Activated CD8-positive, alpha-beta memory T cell treated with anti-CD3 and anti-CD28 coated beads, Interleukin-2, amount 50 U/mL, for 1 hour (primary cell): ENCODE data around the gene FCSK.
"Not testable (repeated sequence)": the region's sequence is repeated elsewhere in the genome, so short reads cannot be mapped to it uniquely, and the experiment has no call there.

Experiments
- DNase-seq: peaks from one replicate; pipeline ENCODE4 v3.0.0-alpha.2; 2020; ENCODE audit errors: extremely low read depth

Gene FCSK

DNA sequence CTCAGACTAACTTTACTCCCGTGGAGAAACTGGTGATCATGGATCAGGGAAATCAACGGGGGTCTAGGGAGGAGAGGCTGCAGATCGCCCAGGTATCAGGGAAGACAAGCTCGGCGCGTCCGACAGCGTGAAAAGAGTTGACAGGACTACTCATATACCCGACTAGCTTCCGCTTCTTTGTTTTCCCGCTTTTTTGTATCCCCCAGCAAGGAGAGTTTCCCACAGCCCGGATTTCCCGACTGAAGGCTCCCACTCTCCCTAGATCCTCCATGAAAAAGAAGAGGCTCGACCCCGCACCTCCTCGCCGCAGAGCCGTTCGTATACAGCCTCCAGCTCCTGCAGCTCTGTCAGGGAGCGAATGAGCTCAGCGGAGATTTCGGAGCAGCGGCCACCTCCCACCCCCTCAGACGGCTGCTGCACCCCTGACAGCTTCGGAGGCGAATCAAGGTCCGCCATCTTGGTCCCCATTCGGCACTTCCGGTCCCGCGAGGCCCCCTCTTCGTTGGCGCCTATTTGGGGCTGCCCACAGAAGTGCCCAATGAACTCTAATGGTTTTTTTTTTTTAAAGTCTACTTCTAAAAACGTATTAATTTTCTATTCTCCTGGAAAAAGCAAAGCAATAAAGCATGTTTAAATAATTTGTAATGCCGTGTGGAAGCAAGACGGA lies 68.8 kb downstream of the FCSK start, which contains the start of gene COG4:
Gene COG4 (minus strand): TSS at position 479 of the 667 bp plus-strand sequence. CDS start 11 bp downstream, at position 468.
- peak; percentile 77 for DNase-seq

DNA sequence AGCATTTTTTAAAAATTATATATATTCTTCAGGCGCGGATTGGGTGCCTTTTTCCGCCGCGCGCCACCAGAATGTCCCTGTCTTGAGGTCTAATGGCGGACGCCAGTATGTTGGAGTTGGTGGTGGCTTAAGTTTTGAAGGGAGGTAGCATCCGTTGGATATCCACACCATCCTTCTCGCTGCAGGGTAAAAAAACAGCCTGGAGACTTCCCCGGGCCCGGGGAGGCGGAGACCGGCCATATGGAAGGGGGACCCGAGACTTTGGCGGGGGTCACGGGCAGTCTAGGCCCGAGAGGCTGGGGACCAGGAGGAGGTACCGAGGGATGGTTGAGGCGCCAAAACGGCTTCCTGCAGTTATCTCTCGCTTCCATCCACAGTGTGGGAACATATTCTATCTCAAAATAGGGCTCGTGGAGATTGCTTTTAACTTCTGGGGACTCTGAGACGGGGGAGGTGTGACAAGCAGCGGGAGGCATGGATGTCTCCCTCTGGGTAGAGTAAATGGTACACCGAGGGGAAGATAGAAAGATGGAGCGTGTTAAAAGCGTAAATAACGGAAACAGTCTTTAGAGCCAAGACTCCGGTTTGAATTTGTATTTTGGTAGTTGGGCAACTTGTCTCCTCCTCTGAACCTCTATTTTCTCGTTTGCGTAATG lies 69.5 kb downstream of the FCSK start, which contains the start of gene SF3B3:
Gene SF3B3 (plus strand): TSS at position 74 of the 656 bp plus-strand sequence. CDS start 2,841 bp downstream, outside the sequence.
- DNase-seq: peak; percentile 46

DNA sequence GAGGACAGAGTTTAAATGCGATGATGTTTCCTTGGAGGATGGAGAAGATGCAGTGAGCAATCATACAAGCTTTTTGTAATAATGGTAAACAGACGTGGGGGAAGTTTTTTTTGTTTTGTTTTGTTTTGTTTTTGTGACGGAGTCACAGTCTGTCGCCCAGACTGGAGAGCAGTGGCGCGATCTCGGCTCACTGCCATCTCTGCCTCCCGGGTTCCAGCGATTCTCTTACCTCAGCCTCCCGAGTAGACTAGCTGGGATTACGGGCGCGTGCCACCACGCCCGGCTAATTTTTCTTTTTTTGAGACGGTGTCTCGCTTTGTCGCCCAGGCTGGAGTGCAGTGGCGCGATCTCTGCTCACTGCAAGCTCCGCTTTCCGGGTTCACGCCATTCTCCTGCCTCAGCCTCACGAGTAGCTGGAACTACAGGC lies 70.0 kb downstream of the FCSK start:
- DNase-seq: not testable (repeated sequence)

DNA sequence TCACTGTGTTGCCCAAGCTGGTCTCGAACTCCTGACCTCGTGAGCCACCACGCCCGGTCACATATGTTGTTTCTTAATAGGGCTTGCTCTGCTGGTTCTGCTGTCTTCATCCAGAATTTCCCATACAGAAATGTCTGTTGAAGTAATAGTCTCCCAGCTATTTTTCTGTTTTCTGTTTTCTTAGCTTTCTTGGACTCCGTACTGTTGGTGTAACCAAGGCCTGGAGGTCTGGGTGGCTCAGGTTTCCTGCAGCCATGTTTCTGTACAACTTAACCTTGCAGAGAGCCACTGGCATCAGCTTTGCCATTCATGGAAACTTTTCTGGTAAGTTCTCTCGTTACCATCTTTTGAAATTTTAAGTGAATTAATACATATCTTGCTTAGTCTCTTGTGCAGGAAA lies 72.0 kb downstream of the FCSK start:
- DNase-seq: no peak

DNA sequence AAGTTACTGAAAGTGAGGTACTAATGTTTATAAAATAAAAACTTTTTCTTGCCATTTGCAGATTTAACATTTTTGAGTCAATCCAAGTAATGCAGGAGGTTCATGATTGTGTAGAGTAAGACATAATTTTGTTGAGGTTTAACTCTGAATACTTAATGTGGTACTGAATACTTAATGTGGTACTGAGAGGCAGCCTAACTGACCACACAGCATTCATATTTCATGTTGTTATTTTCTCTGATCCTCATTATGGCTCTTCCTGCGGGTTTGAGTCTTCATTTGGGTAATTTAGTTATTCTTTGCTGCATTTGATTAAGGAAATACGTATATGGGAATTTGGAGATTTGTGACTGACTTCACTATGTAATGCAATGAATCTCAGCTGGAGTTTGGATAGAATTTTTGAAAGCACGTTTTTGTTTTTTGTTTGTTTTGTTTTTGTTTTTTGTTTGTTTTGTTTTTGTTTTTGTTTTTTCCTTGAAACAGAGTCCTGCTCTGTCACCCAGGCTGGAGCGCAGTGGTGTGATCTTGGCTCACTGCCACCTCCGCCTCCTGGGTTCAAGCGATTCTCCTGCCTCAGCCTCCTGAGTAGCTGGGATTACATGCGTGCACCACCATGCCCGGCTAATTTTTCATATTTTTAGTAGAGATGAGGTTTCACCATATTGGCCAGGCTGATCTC lies 73.1 kb downstream of the FCSK start:
- DNase-seq: no peak

DNA sequence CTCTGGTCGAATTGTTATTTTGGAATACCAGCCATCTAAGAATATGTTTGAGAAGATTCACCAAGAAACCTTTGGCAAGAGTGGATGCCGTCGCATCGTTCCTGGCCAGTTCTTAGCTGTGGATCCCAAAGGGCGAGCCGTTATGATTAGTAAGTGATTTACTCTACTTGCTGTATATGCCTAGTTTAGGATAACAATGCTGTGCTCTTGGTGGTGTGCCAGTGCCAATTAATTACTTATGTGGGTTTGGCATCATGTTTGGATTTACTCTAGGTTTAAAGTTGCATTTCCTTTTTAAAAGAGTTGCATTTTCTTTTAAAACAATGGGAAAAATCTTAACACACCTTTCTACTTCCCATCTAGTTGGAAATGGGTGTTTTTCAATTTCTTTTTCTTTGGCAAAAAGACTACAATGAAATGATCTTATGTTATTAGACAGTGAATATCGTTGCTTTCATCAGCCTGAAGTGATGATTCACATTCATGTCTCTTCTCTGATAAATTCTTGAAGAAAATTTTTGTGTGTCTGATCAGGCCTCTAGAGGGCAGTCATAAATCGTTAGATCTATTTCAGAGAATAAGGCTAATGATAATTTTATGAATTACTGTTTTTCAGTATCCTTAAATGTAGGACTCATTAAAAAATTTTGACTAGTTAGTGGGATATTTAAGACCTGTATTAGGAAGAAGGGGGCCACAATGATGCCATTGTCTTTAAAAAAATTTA lies 74.8 kb downstream of the FCSK start:
- no peak for DNase-seq
